Endothelial cell (in vitro differentiated cells): Measurements from ENCODE around the gene PANX1. TPM values are rescaled to one million over a fixed set of nuclear protein-coding genes. Genes with fewer than 3 reads are reported as not detected.
"Not testable (repeated sequence)": the region's sequence is repeated elsewhere in the genome, so short reads cannot be mapped to it uniquely, and the experiment has no call there.

Experiments used
- DNase-seq: peaks from one replicate; pipeline ENCODE4 v3.0.0; 2021; ENCODE audit warnings: low spot score
- H3K27ac Mint-ChIP-seq: one replicate; pipeline ENCODE4 v1.8.0; 2021; ENCODE audit warnings: mixed read lengths, inconsistent platforms; ENCODE audit not compliant: unreplicated experiment
- H3K27me3 Mint-ChIP-seq: one replicate; pipeline ENCODE4 v1.8.0; 2021; ENCODE audit warnings: mild to moderate bottlenecking, moderate library complexity, mixed read lengths, inconsistent platforms; ENCODE audit not compliant: unreplicated experiment
- H3K36me3 Mint-ChIP-seq: one replicate; pipeline ENCODE4 v1.8.0; 2021; ENCODE audit warnings: mild to moderate bottlenecking, low read depth, mixed read lengths, inconsistent platforms; ENCODE audit not compliant: unreplicated experiment
- H3K4me1 Mint-ChIP-seq: one replicate; pipeline ENCODE4 v1.8.0; 2021; ENCODE audit warnings: mild to moderate bottlenecking, mixed read lengths, inconsistent platforms; ENCODE audit not compliant: unreplicated experiment
- H3K4me3 Mint-ChIP-seq: one replicate; pipeline ENCODE4 v1.8.0; 2021; ENCODE audit warnings: mild to moderate bottlenecking, mixed read lengths, inconsistent platforms; ENCODE audit not compliant: unreplicated experiment
- H3K9me3 Mint-ChIP-seq: one replicate; pipeline ENCODE4 v1.8.0; 2021; ENCODE audit warnings: mixed read lengths, inconsistent platforms; ENCODE audit not compliant: unreplicated experiment
- CTCF ChIP-seq: fragments of 200-600 bp; sonication (generic); IDR thresholded peaks from one replicate; pipeline ENCODE4 v1.5.0; 2021; ENCODE audit warnings: antibody characterized with exemption; ENCODE audit not compliant: unreplicated experiment
- total RNA-seq: library from RNA; stranded (reverse); fragmentation: NEBNext Ultra II Directional; extraction: Animal tissue kit (Norgen Biotek cat#: 25700); gene quantifications from one replicate; pipeline ENCODE4 v1.2.1, GENCODE V29; 2021; ENCODE audit not compliant: unreplicated experiment

Gene PANX1
- total RNA-seq, 1 donor from 2014 or later = 9.9 TPM

- no peak overlapping the region for H3K27ac Mint-ChIP-seq
- TF ChIP-seq CTCF = no peak
- peaks cover 3% of the 10 kb centered on the region for H3K36me3 Mint-ChIP-seq
- no peaks in the 10 kb centered on the region for H3K9me3 Mint-ChIP-seq
- DNase-seq = no peak
- H3K4me3 Mint-ChIP-seq = no peak overlapping the region
- H3K4me1 Mint-ChIP-seq = peaks cover 8% of the 10 kb centered on the region
- no peaks in the 10 kb centered on the region for H3K27me3 Mint-ChIP-seq
Observed at GRCh38 chr11:94151903-94152677, 23.4 kb downstream of the PANX1 start.

GRCh38 chr11:94152678-94153065 is 24.0 kb downstream of the PANX1 start:
- no peak overlapping the region for H3K4me3 Mint-ChIP-seq
- no peaks in the 10 kb centered on the region for H3K27me3 Mint-ChIP-seq
- TF ChIP-seq CTCF = no peak
- H3K27ac Mint-ChIP-seq = no peak overlapping the region
- H3K9me3 Mint-ChIP-seq = no peaks in the 10 kb centered on the region
- H3K36me3 Mint-ChIP-seq = peaks cover 3% of the 10 kb centered on the region
- DNase-seq = no peak
- H3K4me1 Mint-ChIP-seq = peaks cover 8% of the 10 kb centered on the region

GRCh38 chr11:94153320-94153719 is 24.7 kb downstream of the PANX1 start:
- no peaks in the 10 kb centered on the region for H3K9me3 Mint-ChIP-seq
- no peak for DNase-seq
- H3K27ac Mint-ChIP-seq = no peak overlapping the region
- H3K36me3 Mint-ChIP-seq = peaks cover 3% of the 10 kb centered on the region
- TF ChIP-seq CTCF = no peak
- H3K4me1 Mint-ChIP-seq = peaks cover 8% of the 10 kb centered on the region
- H3K4me3 Mint-ChIP-seq = no peak overlapping the region
- no peaks in the 10 kb centered on the region for H3K27me3 Mint-ChIP-seq

GRCh38 chr11:94154095-94154856 is 25.6 kb downstream of the PANX1 start:
- no peak overlapping the region for H3K4me3 Mint-ChIP-seq
- H3K9me3 Mint-ChIP-seq = no peaks in the 10 kb centered on the region

GRCh38 chr11:94157339-94157738 is 28.7 kb downstream of the PANX1 start:
- H3K9me3 Mint-ChIP-seq, H3K4me3 Mint-ChIP-seq, H3K27me3 Mint-ChIP-seq, H3K27ac Mint-ChIP-seq, H3K36me3 Mint-ChIP-seq, DNase-seq: not testable (repeated sequence)
- H3K4me1 Mint-ChIP-seq = peaks cover 12% of the 10 kb centered on the region

More at GRCh38 chr11:94154095-94154856, 25.6 kb downstream of the PANX1 start:
- no peak for TF ChIP-seq CTCF
- DNase-seq = no peak
- H3K27ac Mint-ChIP-seq = no peak overlapping the region
- H3K27me3 Mint-ChIP-seq = no peaks in the 10 kb centered on the region
- H3K4me1 Mint-ChIP-seq = peaks cover 8% of the 10 kb centered on the region
- H3K36me3 Mint-ChIP-seq = peaks cover 3% of the 10 kb centered on the region
